ENCODE measurements around the gene CFAP410. TPM values are rescaled to one million over a fixed set of nuclear protein-coding genes. Genes with fewer than 3 reads are reported as not detected.

Gene CFAP410
- total RNA-seq, 1 donor from 2014 or later = 14.2 TPM

GRCh38 chr21:44326716-44327602 is 12.2 kb downstream of the CFAP410 start:
- no peaks in the 10 kb centered on the region for H3K27me3 Mint-ChIP-seq (ENCODE audit: low read depth)
- H3K27ac Mint-ChIP-seq (ENCODE audit: unreplicated experiment) = no peak overlapping the region
- peaks cover 3% of the 10 kb centered on the region for H3K4me1 Mint-ChIP-seq (ENCODE audit: low read depth)
- H3K4me3 Mint-ChIP-seq (ENCODE audit: unreplicated experiment) = no peak overlapping the region
- DNase-seq (ENCODE audit: low spot score) = no peak
- H3K9me3 Mint-ChIP-seq (ENCODE audit: low read depth) = no peaks in the 10 kb centered on the region
- peak; percentile 13 for TF ChIP-seq CTCF (IDR thresholded peaks at IDR 0.05)
- H3K36me3 Mint-ChIP-seq (ENCODE audit: low read depth) = peaks cover 4% of the 10 kb centered on the region

DNA sequence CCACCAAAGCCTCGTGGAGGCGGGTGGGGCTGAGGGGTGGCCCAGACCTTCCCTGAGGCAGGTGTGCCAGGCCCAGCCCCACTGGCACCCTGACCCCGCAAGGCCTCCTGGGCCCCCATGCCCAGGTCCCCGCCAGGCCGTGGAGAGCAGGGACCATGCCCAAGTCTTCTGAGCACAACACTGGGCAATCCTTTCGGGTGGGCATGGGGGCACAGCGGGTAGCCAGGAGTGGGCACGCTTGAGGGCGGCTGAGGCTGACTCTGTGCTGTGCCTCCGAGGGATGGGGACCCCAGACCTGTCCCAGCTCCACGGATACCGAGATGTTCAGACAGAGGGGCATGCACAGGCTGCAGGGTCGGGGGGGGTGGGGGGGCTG is 12.9 kb downstream of the CFAP410 start:
- no peak overlapping the region for H3K4me3 Mint-ChIP-seq (ENCODE audit: unreplicated experiment)
- H3K9me3 Mint-ChIP-seq (ENCODE audit: low read depth) = no peaks in the 10 kb centered on the region
- no peaks in the 10 kb centered on the region for H3K27me3 Mint-ChIP-seq (ENCODE audit: low read depth)
- no peaks in the 10 kb centered on the region for H3K4me1 Mint-ChIP-seq (ENCODE audit: low read depth)
- no peak for TF ChIP-seq CTCF (IDR thresholded peaks at IDR 0.05)
- H3K27ac Mint-ChIP-seq (ENCODE audit: unreplicated experiment) = no peak overlapping the region
- H3K36me3 Mint-ChIP-seq (ENCODE audit: low read depth) = peaks cover 6% of the 10 kb centered on the region
- no peak for DNase-seq (ENCODE audit: low spot score)

DNA sequence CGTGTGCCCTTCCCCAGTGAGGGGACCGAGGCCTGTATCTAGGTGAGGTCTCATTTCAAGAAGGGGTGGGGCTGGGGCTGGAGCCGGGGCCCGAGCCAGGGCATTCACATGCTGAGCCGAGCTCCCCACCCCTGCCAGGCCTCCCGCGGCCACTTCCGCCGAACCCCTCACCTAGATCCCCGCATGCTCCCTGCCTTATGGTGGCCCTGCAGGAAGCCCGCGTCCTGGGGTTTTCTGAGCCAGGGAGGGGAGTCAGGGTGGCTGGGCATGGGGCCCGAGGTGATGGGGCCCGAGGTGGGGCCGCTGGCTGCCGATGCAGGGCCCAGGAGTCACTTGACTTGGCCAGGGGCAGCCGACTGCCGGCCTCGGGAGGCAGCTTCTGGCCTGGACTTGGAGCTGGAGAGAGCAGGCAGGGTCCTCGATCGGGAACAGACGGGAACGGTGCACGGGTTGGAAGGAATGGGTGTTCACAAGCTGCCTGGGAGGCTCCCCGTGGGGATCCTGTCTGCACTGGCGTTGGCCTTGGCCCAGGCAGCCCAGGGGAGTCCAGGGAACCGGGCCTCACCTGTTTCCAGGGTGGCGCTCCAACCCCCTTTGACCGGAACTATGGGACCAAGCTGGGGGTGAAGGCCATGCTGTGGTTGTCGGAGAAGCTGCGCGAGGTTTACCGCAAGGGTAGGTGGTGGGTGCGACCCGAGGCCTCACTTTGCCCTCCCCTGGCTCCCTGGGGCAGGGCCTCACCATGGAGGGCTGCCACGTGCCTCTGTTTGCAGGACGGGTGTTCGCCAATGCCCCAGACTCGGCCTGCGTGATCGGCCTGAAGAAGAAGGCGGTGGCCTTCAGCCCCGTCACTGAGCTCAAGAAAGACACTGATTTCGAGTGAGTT is 13.6 kb downstream of the CFAP410 start:
- no peaks in the 10 kb centered on the region for H3K4me1 Mint-ChIP-seq (ENCODE audit: low read depth)
- peaks cover 6% of the 10 kb centered on the region for H3K36me3 Mint-ChIP-seq (ENCODE audit: low read depth)
- H3K9me3 Mint-ChIP-seq (ENCODE audit: low read depth) = no peaks in the 10 kb centered on the region
- H3K27me3 Mint-ChIP-seq (ENCODE audit: low read depth) = no peaks in the 10 kb centered on the region
- no peak for TF ChIP-seq CTCF (IDR thresholded peaks at IDR 0.05)
- no peak for DNase-seq (ENCODE audit: low spot score)
- H3K27ac Mint-ChIP-seq (ENCODE audit: unreplicated experiment) = no peak overlapping the region
- H3K4me3 Mint-ChIP-seq (ENCODE audit: unreplicated experiment) = no peak overlapping the region

- TF ChIP-seq CTCF (IDR thresholded peaks at IDR 0.05) = no peak
- H3K27me3 Mint-ChIP-seq (ENCODE audit: low read depth) = no peaks in the 10 kb centered on the region
- no peak overlapping the region for H3K4me3 Mint-ChIP-seq (ENCODE audit: unreplicated experiment)
- no peak for DNase-seq (ENCODE audit: low spot score)
- H3K36me3 Mint-ChIP-seq (ENCODE audit: low read depth) = peaks cover 6% of the 10 kb centered on the region
- no peaks in the 10 kb centered on the region for H3K9me3 Mint-ChIP-seq (ENCODE audit: low read depth)
- no peak overlapping the region for H3K27ac Mint-ChIP-seq (ENCODE audit: unreplicated experiment)
- no peaks in the 10 kb centered on the region for H3K4me1 Mint-ChIP-seq (ENCODE audit: low read depth)
Observed at GRCh38 chr21:44324854-44325107, 14.4 kb downstream of the CFAP410 start.

DNA sequence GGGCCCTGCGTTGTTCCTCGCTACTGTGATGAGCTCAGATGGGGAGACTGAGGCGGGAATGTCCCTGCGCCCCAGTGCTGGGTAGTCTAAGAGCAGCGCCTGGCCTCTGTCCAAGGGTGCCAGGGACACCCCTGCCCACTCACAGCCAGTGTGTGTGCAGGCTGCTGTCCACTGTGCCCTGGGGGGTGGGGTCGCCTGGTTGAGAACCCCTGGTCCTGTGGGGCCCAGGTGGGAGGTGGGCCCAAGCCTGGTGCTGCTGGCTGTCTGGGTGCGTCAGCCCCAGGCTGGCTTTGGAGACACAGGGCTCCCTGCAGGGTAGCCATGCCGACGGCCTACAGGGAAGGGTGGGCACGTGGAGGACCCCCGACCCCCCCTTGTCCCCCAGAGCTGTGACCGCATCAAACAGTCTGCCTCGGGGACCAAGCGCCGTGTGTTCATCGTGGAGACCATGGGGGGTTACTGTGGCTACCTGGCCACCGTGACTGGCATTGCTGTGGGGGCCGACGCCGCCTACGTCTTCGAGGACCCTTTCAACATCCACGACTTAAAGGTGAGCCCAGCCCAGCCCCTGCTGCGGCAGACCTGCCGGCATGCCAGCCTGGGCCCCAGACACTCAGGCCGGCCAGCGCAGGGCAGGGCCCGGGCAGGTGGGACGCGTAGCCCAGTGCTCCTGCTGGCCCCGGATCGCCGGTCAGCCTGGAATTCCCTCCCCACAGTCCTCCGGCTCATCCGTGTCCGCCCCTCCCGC is 14.9 kb downstream of the CFAP410 start:
- TF ChIP-seq CTCF (IDR thresholded peaks at IDR 0.05) = no peak
- Mint-ChIP-seq H3K9me3 (ENCODE audit: low read depth) (no peaks in the 10 kb centered on the region), H3K4me3 (ENCODE audit: unreplicated experiment) (no peak overlapping the region), H3K4me1 (ENCODE audit: low read depth) (no peaks in the 10 kb centered on the region), H3K36me3 (ENCODE audit: low read depth) (peaks cover 6% of the 10 kb centered on the region), H3K27ac (ENCODE audit: unreplicated experiment) (no peak overlapping the region), H3K27me3 (ENCODE audit: low read depth) (no peaks in the 10 kb centered on the region)
- no peak for DNase-seq (ENCODE audit: low spot score)

Measured in chondrocyte (in vitro differentiated cells).